Measurements from ENCODE around the gene CERS3. TPM values are rescaled to one million over a fixed set of nuclear protein-coding genes. Genes with fewer than 3 reads are reported as not detected.

CERS3 gene
- total RNA-seq, 4 donors from 2014 or later, result 0.69 TPM; not detected in 3

- TF ChIP-seq CTCF (IDR thresholded peaks at IDR 0.05) (no peak), POLR2A (IDR thresholded peaks at IDR 0.05) (no peak)
- DNase-seq, result no peak
- H3K4me1 ChIP-seq, result no peaks in the 10 kb centered on the region
- no peaks in the 10 kb centered on the region for H3K36me3 ChIP-seq
- no peak overlapping the region for H3K27ac ChIP-seq
- no peaks in the 10 kb centered on the region for H3K27me3 ChIP-seq
- H3K9me3 ChIP-seq, result no peaks in the 10 kb centered on the region
- intact Hi-C loops (cut with DNase I; ENCODE audit: low total_unique reads), result no loop called here
- no peak overlapping the region for H3K4me3 ChIP-seq
Observed at GRCh38 chr15:100533886-100534285, 5.1 kb upstream of the CERS3 start.

GRCh38 chr15:100531823-100532327 is 3.1 kb upstream of the CERS3 start:
- no peaks in the 10 kb centered on the region for H3K27me3 ChIP-seq
- TF ChIP-seq POLR2A (IDR thresholded peaks at IDR 0.05) (no peak), CTCF (IDR thresholded peaks at IDR 0.05) (no peak)
- no peaks in the 10 kb centered on the region for H3K9me3 ChIP-seq
- intact Hi-C loops (cut with DNase I; ENCODE audit: low total_unique reads), result no loop called here
- H3K36me3 ChIP-seq, result no peaks in the 10 kb centered on the region
- peaks cover 0 to 1% of the 10 kb centered on the region in 2 donors for H3K4me1 ChIP-seq
- no peak for DNase-seq
- no peak overlapping the region for H3K4me3 ChIP-seq
- H3K27ac ChIP-seq, result no peak overlapping the region

GRCh38 chr15:100531204-100531603 is 2.5 kb upstream of the CERS3 start:
- H3K36me3 ChIP-seq, result no peaks in the 10 kb centered on the region
- intact Hi-C loops (cut with DNase I; ENCODE audit: low total_unique reads), result no loop called here
- no peaks in the 10 kb centered on the region for H3K9me3 ChIP-seq
- no peak for DNase-seq
- H3K4me1 ChIP-seq, result peaks cover 0 to 6% of the 10 kb centered on the region in 2 donors
- H3K4me3 ChIP-seq, result no peak overlapping the region
- H3K27ac ChIP-seq, result no peak overlapping the region
- H3K27me3 ChIP-seq, result no peaks in the 10 kb centered on the region
- TF ChIP-seq CTCF (IDR thresholded peaks at IDR 0.05), result no peak
- TF ChIP-seq POLR2A (IDR thresholded peaks at IDR 0.05), result no peak

GRCh38 chr15:100529556-100529955 is 806 bp upstream of the CERS3 start:
- Histone ChIP-seq H3K4me3 (no peak overlapping the region), H3K4me1 (peaks cover 0 to 8% of the 10 kb centered on the region in 2 donors), H3K27ac (no peak overlapping the region), H3K36me3 (no peaks in the 10 kb centered on the region), H3K9me3 (no peaks in the 10 kb centered on the region), H3K27me3 (no peaks in the 10 kb centered on the region)
- intact Hi-C loops (cut with DNase I; ENCODE audit: low total_unique reads), result no loop called here
- no peak for TF ChIP-seq POLR2A (IDR thresholded peaks at IDR 0.05)
- no peak for DNase-seq

- no peak for TF ChIP-seq POLR2A (IDR thresholded peaks at IDR 0.05)
- no peak for TF ChIP-seq CTCF (IDR thresholded peaks at IDR 0.05)
- Histone ChIP-seq H3K4me1 (peaks cover 0 to 8% of the 10 kb centered on the region in 2 donors), H3K36me3 (no peaks in the 10 kb centered on the region), H3K9me3 (no peaks in the 10 kb centered on the region), H3K27me3 (no peaks in the 10 kb centered on the region), H3K4me3 (no peak overlapping the region), H3K27ac (peak overlapping the region; percentile 35 to 58)
- intact Hi-C loops (cut with DNase I; ENCODE audit: low total_unique reads), result no loop called here
- DNase-seq, result peak; percentile 75 to 84
Observed at GRCh38 chr15:100526027-100526481, 2.7 kb downstream of the CERS3 start.

GRCh38 chr15:100525436-100525835 is 3.3 kb downstream of the CERS3 start:
- H3K27ac ChIP-seq, result peak overlapping the region in 1 of 2 donors; percentile 35
- no peaks in the 10 kb centered on the region for H3K9me3 ChIP-seq
- intact Hi-C loops (cut with DNase I; ENCODE audit: low total_unique reads), result no loop called here
- H3K4me3 ChIP-seq, result no peak overlapping the region
- no peaks in the 10 kb centered on the region for H3K36me3 ChIP-seq
- no peak for DNase-seq
- peaks cover 0 to 8% of the 10 kb centered on the region in 2 donors for H3K4me1 ChIP-seq
- H3K27me3 ChIP-seq, result no peaks in the 10 kb centered on the region
- TF ChIP-seq CTCF (IDR thresholded peaks at IDR 0.05) (no peak), POLR2A (IDR thresholded peaks at IDR 0.05) (no peak)
